Mammary epithelial cell (primary cell): Measurements from ENCODE around the gene MAST4.

Source experiments
- EZH2 ChIP-seq: IDR thresholded peaks from 2 replicates; pipeline ENCODE4 v1.6.1; 2012; ENCODE audit warnings: low read length, inconsistent platforms, borderline replicate concordance
- TF ChIP-seq, protein P1 (sequence below), 2 donors: IDR thresholded peaks in 1 of 2; conservative IDR thresholded peaks in 1 of 2; 2 replicates each; pipeline ENCODE4 v1.5.1; 2011 to 2012; ENCODE audit warnings: inconsistent platforms in 2 of 2, low read length in 2 of 2, mild to moderate bottlenecking in 2 of 2, control low read depth in 1 of 2, low read depth in 1 of 2; ENCODE audit not compliant: insufficient read depth in 1 of 2; ENCODE audit errors: extremely low read depth in 1 of 2

DNA sequence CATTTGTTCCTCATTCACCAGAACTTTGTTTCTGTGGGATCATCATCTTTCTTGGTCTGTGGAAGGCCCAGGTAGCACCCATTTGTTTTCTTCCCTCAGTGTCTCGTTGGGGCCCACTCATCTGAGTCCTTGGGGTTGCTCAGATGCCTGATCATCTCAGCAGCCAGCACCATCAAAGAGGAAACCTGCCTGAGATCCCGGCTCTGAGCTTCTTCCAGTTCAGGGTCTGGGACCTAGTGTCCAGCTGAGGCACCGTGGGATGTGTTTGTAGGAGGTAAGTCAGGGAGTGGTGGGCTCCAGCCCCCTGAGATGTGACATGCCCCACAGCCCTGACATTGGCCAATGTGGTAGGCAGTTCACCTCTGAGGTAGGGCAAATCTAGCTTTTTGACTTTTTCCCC is 609.8 kb downstream of the MAST4 start:
- TF ChIP-seq, protein P1, sequence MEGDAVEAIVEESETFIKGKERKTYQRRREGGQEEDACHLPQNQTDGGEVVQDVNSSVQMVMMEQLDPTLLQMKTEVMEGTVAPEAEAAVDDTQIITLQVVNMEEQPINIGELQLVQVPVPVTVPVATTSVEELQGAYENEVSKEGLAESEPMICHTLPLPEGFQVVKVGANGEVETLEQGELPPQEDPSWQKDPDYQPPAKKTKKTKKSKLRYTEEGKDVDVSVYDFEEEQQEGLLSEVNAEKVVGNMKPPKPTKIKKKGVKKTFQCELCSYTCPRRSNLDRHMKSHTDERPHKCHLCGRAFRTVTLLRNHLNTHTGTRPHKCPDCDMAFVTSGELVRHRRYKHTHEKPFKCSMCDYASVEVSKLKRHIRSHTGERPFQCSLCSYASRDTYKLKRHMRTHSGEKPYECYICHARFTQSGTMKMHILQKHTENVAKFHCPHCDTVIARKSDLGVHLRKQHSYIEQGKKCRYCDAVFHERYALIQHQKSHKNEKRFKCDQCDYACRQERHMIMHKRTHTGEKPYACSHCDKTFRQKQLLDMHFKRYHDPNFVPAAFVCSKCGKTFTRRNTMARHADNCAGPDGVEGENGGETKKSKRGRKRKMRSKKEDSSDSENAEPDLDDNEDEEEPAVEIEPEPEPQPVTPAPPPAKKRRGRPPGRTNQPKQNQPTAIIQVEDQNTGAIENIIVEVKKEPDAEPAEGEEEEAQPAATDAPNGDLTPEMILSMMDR (conservative IDR thresholded peaks at IDR 0.05 in 1 of 2, IDR thresholded peaks at IDR 0.05 in 1 of 2; ENCODE audit: extremely low read depth in 1 of 2, insufficient read depth in 1 of 2, low read depth in 1 of 2, low read length in 2 of 2) = no peak
- no peak for TF ChIP-seq EZH2
